Fibroblast of lung (primary cell): ENCODE measurements around the gene HIPK2. TPM values are rescaled to one million over a fixed set of nuclear protein-coding genes. Genes with fewer than 3 reads are reported as not detected.

ENCODE experiments used
- DNase-seq, 2 donors: peaks; one replicate each; pipeline versions ENCODE4 v3.0.0 to v3.0.0-alpha.2; 2010; ENCODE audit warnings: low read depth in 2 of 2
- H2AFZ ChIP-seq: 2 replicates; pipeline ENCODE4 v1.5.1; 2012; ENCODE audit warnings: low read length, control low read depth, inconsistent platforms
- H3K27ac ChIP-seq: 2 replicates; pipeline ENCODE4 v1.5.1; 2011; ENCODE audit warnings: low read length, control low read depth; ENCODE audit not compliant: insufficient read depth
- H3K27me3 ChIP-seq: 2 replicates; pipeline ENCODE4 v1.5.1; 2011; ENCODE audit warnings: mild to moderate bottlenecking, low read length; ENCODE audit not compliant: control insufficient read depth, insufficient read depth
- H3K36me3 ChIP-seq: 2 replicates; pipeline ENCODE4 v1.5.1; 2011; ENCODE audit warnings: low read length; ENCODE audit not compliant: control insufficient read depth, insufficient read depth
- H3K4me1 ChIP-seq: 2 replicates; pipeline ENCODE4 v1.5.1; 2011; ENCODE audit warnings: low read length; ENCODE audit not compliant: control insufficient read depth, insufficient read depth; ENCODE audit errors: extremely low read depth
- H3K4me2 ChIP-seq: 2 replicates; pipeline ENCODE4 v1.5.1; 2011; ENCODE audit warnings: low read length, control low read depth; ENCODE audit not compliant: insufficient read depth; ENCODE audit errors: extremely low read depth
- H3K4me3 ChIP-seq, 4 experiments: fragments of 200-600 bp in 1 of 4; sonication (generic) in 1 of 4; replicated peaks in 1 of 4; 2 replicates each; pipeline ENCODE4 v1.5.1; 2011 to 2016; ENCODE audit warnings: low read length in 4 of 4, low read depth in 3 of 4, mild to moderate bottlenecking in 3 of 4, control low read depth in 2 of 4, inconsistent platforms in 1 of 4, mixed read lengths in 1 of 4; ENCODE audit not compliant: insufficient read depth in 1 of 4; ENCODE audit errors: control extremely low read depth in 1 of 4
- H3K79me2 ChIP-seq: 2 replicates; pipeline ENCODE4 v1.5.1; 2012; ENCODE audit warnings: mild to moderate bottlenecking, low read length, inconsistent platforms; ENCODE audit not compliant: control insufficient read depth, insufficient read depth
- H3K9ac ChIP-seq: 2 replicates; pipeline ENCODE4 v1.5.1; 2011; ENCODE audit warnings: mild to moderate bottlenecking, low read length, control low read depth; ENCODE audit not compliant: insufficient read depth
- H3K9me3 ChIP-seq: 2 replicates; pipeline ENCODE4 v1.5.1; 2012; ENCODE audit warnings: low read depth, low read length; ENCODE audit not compliant: control insufficient read depth, insufficient read depth
- H4K20me1 ChIP-seq: 2 replicates; pipeline ENCODE4 v1.5.1; 2011; ENCODE audit warnings: low read length; ENCODE audit not compliant: control insufficient read depth, insufficient read depth; ENCODE audit errors: extremely low read depth
- EZH2 ChIP-seq: IDR thresholded peaks from 2 replicates; pipeline ENCODE4 v1.5.1; 2012; ENCODE audit warnings: low read length, control low read depth, mild to moderate bottlenecking; ENCODE audit errors: missing control alignments
- polyA plus RNA-seq, 2 donors: library from polyadenylated mRNA; depleted of rRNA in 1 of 2; stranded (reverse) in 1 of 2; unstranded in 1 of 2; fragments of >200 nt; gene quantifications; 2 replicates each; pipeline ENCODE4 v1.2.1, GENCODE V29; 2011 to 2012; ENCODE audit warnings: missing spikeins in 1 of 2
- total RNA-seq: library from RNA; depleted of rRNA; stranded (reverse); fragments of >200 nt; gene quantifications from 2 replicates; pipeline ENCODE4 v1.2.1, GENCODE V29; 2014
- TF ChIP-seq, protein P1 (sequence below), 2 donors: IDR thresholded peaks in 1 of 2; conservative IDR thresholded peaks in 1 of 2; 1 replicate in 1 of 2; 2 replicates in 1 of 2; pipeline ENCODE4 v1.5.1; 2011 to 2012; ENCODE audit warnings: low read length in 2 of 2, control low read depth in 1 of 2, inconsistent platforms in 1 of 2, low read depth in 1 of 2, mild to moderate bottlenecking in 1 of 2

HIPK2 gene
- total and polyA plus RNA-seq, 2 donors (not counting 1 experiment from before 2014, with no cell fraction given): 10.1 to 11.1 TPM

DNA sequence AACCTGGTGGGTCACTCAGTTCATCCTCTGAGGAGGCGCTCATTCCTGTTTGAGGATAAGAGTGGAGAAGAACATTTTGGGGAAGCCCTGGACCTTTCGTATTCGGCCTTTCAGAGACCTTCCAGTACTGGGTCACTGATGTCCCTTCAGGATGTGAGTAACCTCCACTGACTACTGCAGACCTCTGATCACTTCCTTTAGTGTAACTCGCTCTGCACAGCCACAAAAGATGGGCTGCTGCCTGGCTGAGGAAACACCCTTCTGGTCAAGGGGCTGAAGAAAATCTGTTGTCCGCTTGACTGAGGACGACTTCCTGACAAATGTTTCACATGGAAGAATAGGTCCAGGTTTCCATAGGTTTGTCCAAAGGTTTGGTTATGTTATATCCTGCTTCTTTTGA, 35.4 kb upstream of the HIPK2 start:
- H3K27ac ChIP-seq: no peak overlapping the region
- TF ChIP-seq, protein P1, sequence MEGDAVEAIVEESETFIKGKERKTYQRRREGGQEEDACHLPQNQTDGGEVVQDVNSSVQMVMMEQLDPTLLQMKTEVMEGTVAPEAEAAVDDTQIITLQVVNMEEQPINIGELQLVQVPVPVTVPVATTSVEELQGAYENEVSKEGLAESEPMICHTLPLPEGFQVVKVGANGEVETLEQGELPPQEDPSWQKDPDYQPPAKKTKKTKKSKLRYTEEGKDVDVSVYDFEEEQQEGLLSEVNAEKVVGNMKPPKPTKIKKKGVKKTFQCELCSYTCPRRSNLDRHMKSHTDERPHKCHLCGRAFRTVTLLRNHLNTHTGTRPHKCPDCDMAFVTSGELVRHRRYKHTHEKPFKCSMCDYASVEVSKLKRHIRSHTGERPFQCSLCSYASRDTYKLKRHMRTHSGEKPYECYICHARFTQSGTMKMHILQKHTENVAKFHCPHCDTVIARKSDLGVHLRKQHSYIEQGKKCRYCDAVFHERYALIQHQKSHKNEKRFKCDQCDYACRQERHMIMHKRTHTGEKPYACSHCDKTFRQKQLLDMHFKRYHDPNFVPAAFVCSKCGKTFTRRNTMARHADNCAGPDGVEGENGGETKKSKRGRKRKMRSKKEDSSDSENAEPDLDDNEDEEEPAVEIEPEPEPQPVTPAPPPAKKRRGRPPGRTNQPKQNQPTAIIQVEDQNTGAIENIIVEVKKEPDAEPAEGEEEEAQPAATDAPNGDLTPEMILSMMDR (conservative IDR thresholded peaks at IDR 0.05 in 1 of 2, IDR thresholded peaks at IDR 0.05 in 1 of 2; ENCODE audit: low read depth in 1 of 2, low read length in 2 of 2): no peak
- TF ChIP-seq EZH2: no peak
- H3K9ac ChIP-seq: no peak overlapping the region
- no peaks in the 10 kb centered on the region for H4K20me1 ChIP-seq
- no peak overlapping the region for H3K4me2 ChIP-seq
- H2AFZ ChIP-seq: no peak overlapping the region
- H3K4me3 ChIP-seq: no peak overlapping the region
- H3K9me3 ChIP-seq: no peaks in the 10 kb centered on the region
- no peaks in the 10 kb centered on the region for H3K36me3 ChIP-seq
- DNase-seq: no peak
- H3K4me1 ChIP-seq: no peaks in the 10 kb centered on the region
- no peaks in the 10 kb centered on the region for H3K79me2 ChIP-seq
- H3K27me3 ChIP-seq: peaks cover 4% of the 10 kb centered on the region

DNA sequence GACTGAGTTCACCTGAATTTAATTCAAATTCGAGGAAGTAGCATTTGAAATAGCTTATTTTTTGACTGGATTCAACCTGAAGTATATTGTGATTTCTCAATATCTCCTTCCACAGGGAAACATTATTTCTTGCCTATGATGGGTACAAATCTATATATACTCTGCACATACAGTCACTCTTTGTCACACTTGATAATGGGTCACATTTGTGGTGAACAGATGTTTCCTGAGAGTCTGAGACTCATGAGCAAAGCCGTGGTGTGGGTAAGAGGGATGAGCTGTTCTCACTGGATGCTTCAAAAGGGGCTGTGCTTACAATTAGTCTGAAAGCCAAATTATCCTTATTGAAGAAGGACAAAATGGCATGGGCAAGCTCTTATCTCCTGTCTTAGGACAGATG, 33.3 kb upstream of the HIPK2 start:
- no peak overlapping the region for H3K4me3 ChIP-seq
- DNase-seq: no peak
- H3K4me2 ChIP-seq: no peak overlapping the region
- H3K4me1 ChIP-seq: no peaks in the 10 kb centered on the region
- TF ChIP-seq, protein P1 (conservative IDR thresholded peaks at IDR 0.05 in 1 of 2, IDR thresholded peaks at IDR 0.05 in 1 of 2; ENCODE audit: low read depth in 1 of 2, low read length in 2 of 2): no peak
- TF ChIP-seq EZH2: no peak
- no peak overlapping the region for H3K9ac ChIP-seq
- H3K27me3 ChIP-seq: peaks cover 4% of the 10 kb centered on the region
- H2AFZ ChIP-seq: no peak overlapping the region
- H3K79me2 ChIP-seq: no peaks in the 10 kb centered on the region
- no peaks in the 10 kb centered on the region for H3K36me3 ChIP-seq
- H4K20me1 ChIP-seq: no peaks in the 10 kb centered on the region
- H3K9me3 ChIP-seq: no peaks in the 10 kb centered on the region
- H3K27ac ChIP-seq: no peak overlapping the region

DNA sequence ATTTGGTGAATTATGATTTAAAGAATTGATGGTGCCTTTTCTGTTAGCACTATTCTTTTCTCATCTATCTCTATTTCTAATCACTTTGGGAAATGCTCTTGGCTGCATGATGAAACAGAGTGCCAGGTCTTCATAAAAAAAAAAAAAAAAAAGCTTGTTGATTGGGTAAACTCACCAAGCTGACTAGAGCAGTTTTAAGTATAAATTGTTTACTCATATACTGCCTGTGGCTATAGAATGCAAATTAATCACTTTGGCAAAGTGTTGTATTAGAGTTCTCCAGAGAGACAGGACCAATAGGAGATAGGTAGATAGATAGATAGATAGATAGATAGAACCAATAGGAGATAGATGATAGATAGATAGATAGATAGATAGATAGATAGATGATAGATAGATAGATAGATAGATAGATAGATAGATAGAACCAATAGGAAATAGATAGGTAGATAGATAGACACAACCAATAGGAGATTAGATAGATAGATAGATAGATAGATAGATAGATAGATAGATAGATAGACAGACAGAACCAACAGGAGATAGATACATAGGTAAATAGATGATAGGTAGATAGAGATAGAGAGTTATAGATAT, 31.1 kb upstream of the HIPK2 start:
- Histone ChIP-seq H3K27me3 (no peaks in the 10 kb centered on the region), H3K79me2 (no peaks in the 10 kb centered on the region), H3K27ac (no peak overlapping the region), H2AFZ (no peak overlapping the region), H3K36me3 (no peaks in the 10 kb centered on the region), H3K4me2 (no peak overlapping the region), H4K20me1 (no peaks in the 10 kb centered on the region), H3K4me1 (no peaks in the 10 kb centered on the region), H3K4me3 (no peak overlapping the region), H3K9me3 (no peaks in the 10 kb centered on the region), H3K9ac (no peak overlapping the region)
- DNase-seq: no peak
- TF ChIP-seq EZH2: no peak
- TF ChIP-seq, protein P1 (conservative IDR thresholded peaks at IDR 0.05 in 1 of 2, IDR thresholded peaks at IDR 0.05 in 1 of 2; ENCODE audit: low read depth in 1 of 2, low read length in 2 of 2): no peak
